H9 (cell line): ENCODE measurements around the gene PLCXD1. TPM values are rescaled to one million over a fixed set of nuclear protein-coding genes. Genes with fewer than 3 reads are reported as not detected.

Experiments
- DNase-seq: peaks from one replicate; pipeline ENCODE4 v3.0.0-alpha.2; 2017
- H2AFZ ChIP-seq: one replicate; pipeline ENCODE4 v1.6.1; 2013; ENCODE audit warnings: mild to moderate bottlenecking, low read length, control low read depth, moderate library complexity
- H2AK5ac ChIP-seq: 2 replicates; pipeline ENCODE4 v1.6.1; 2013; ENCODE audit warnings: low read length, control low read depth, mixed read lengths; ENCODE audit not compliant: insufficient read length
- H2BK120ac ChIP-seq: one replicate; pipeline ENCODE4 v1.6.1; 2013; ENCODE audit warnings: low read depth, mild to moderate bottlenecking, low read length, control low read depth, inconsistent platforms; ENCODE audit not compliant: poor library complexity, severe bottlenecking
- H2BK12ac ChIP-seq: 2 replicates; pipeline ENCODE4 v1.6.1; 2013; ENCODE audit warnings: low read length, control low read depth, mixed read lengths, low read depth; ENCODE audit not compliant: insufficient read length
- H2BK15ac ChIP-seq: 2 replicates; pipeline ENCODE4 v1.6.1; 2013; ENCODE audit warnings: low read depth, low read length, control low read depth
- H2BK20ac ChIP-seq: one replicate; pipeline ENCODE4 v1.6.1; 2013; ENCODE audit warnings: low read depth, mild to moderate bottlenecking, low read length, control low read depth, inconsistent platforms; ENCODE audit not compliant: poor library complexity, severe bottlenecking
- H2BK5ac ChIP-seq: 2 replicates; pipeline ENCODE4 v1.6.1; 2013; ENCODE audit warnings: low read length, control low read depth, mixed read lengths; ENCODE audit not compliant: insufficient read length
- H3K14ac ChIP-seq: 2 replicates; pipeline ENCODE4 v1.6.1; 2013; ENCODE audit warnings: low read length, control low read depth; ENCODE audit not compliant: insufficient read depth
- H3K18ac ChIP-seq: 2 replicates; pipeline ENCODE4 v1.6.1; 2013; ENCODE audit warnings: low read depth, mild to moderate bottlenecking, mixed read lengths, low read length, control low read depth; ENCODE audit not compliant: insufficient read length
- H3K23ac ChIP-seq: 2 replicates; pipeline ENCODE4 v1.6.1; 2013; ENCODE audit warnings: low read length, control low read depth, mixed read lengths, low read depth; ENCODE audit not compliant: insufficient read length
- H3K23me2 ChIP-seq: 2 replicates; pipeline ENCODE4 v1.6.1; 2013; ENCODE audit warnings: low read depth, mild to moderate bottlenecking, mixed read lengths, low read length, control low read depth; ENCODE audit not compliant: insufficient read length, poor library complexity, severe bottlenecking
- H3K27ac ChIP-seq: 2 replicates; pipeline ENCODE4 v1.5.1; 2013; ENCODE audit warnings: low read length, control low read depth, mixed read lengths, low read depth; ENCODE audit not compliant: insufficient read length
- H3K27me3 ChIP-seq: 2 replicates; pipeline ENCODE4 v1.6.1; 2013; ENCODE audit warnings: low read length, control low read depth, inconsistent platforms; ENCODE audit not compliant: insufficient read depth
- H3K4ac ChIP-seq: 2 replicates; pipeline ENCODE4 v1.6.1; 2013; ENCODE audit warnings: low read depth, mild to moderate bottlenecking, control low read depth, inconsistent platforms, low read length, moderate library complexity
- H3K4me1 ChIP-seq: 2 replicates; pipeline ENCODE4 v1.6.1; 2013; ENCODE audit warnings: low read length, control low read depth, inconsistent platforms; ENCODE audit not compliant: insufficient read depth
- H3K4me2 ChIP-seq: 2 replicates; pipeline ENCODE4 v1.6.1; 2013; ENCODE audit warnings: low read length, control low read depth, mixed read lengths; ENCODE audit not compliant: insufficient read length, insufficient read depth
- H3K56ac ChIP-seq: 2 replicates; pipeline ENCODE4 v1.6.1; 2013; ENCODE audit warnings: low read depth, mild to moderate bottlenecking, mixed read lengths, low read length, control low read depth; ENCODE audit not compliant: insufficient read length
- H3K79me1 ChIP-seq: 2 replicates; pipeline ENCODE4 v1.6.1; 2013; ENCODE audit warnings: low read depth, mild to moderate bottlenecking, moderate library complexity, low read length, control low read depth, inconsistent platforms; ENCODE audit not compliant: insufficient read depth, poor library complexity, severe bottlenecking
- H3K79me2 ChIP-seq: 2 replicates; pipeline ENCODE4 v1.6.1; 2013; ENCODE audit warnings: low read length, control low read depth, inconsistent platforms; ENCODE audit not compliant: insufficient read depth
- H3K9ac ChIP-seq: 2 replicates; pipeline ENCODE4 v1.6.1; 2013; ENCODE audit warnings: low read length, control low read depth, mixed read lengths; ENCODE audit not compliant: insufficient read length; ENCODE audit errors: extremely low read depth
- H3K9me3 ChIP-seq: one replicate; pipeline ENCODE4 v1.6.1; 2013; ENCODE audit warnings: low read depth, low read length, inconsistent platforms; ENCODE audit not compliant: control insufficient read depth
- H3T11ph ChIP-seq: one replicate; pipeline ENCODE4 v1.6.1; 2013; ENCODE audit warnings: mild to moderate bottlenecking, low read length, control low read depth, inconsistent platforms
- H4K20me1 ChIP-seq: one replicate; pipeline ENCODE4 v1.6.1; 2013; ENCODE audit not compliant: control insufficient read depth, insufficient read length, insufficient read depth
- H4K5ac ChIP-seq: 2 replicates; pipeline ENCODE4 v1.6.1; 2013; ENCODE audit warnings: low read depth, mild to moderate bottlenecking, mixed read lengths, low read length, control low read depth; ENCODE audit not compliant: insufficient read length
- H4K8ac ChIP-seq: replicated peaks from 2 replicates; pipeline ENCODE4 v1.6.1; 2013; ENCODE audit warnings: low read length, control low read depth, mixed read lengths, low read depth; ENCODE audit not compliant: insufficient read length
- H4K91ac ChIP-seq: 2 replicates; pipeline ENCODE4 v1.6.1; 2013; ENCODE audit warnings: low read depth, mild to moderate bottlenecking, moderate library complexity, mixed read lengths, low read length, control low read depth; ENCODE audit not compliant: insufficient read length
- H3K27ac Mint-ChIP-seq, 3 experiments: 2 replicates in 2 of 3; 3 replicates in 1 of 3; pipeline ENCODE4 v1.8.0; 2020 to 2021; ENCODE audit warnings: mixed read lengths in 3 of 3, mild to moderate bottlenecking in 1 of 3, moderate library complexity in 1 of 3
- H3K27me3 Mint-ChIP-seq: 2 replicates; pipeline ENCODE4 v1.8.0; 2021; ENCODE audit warnings: low read depth, mild to moderate bottlenecking, moderate library complexity, mixed read lengths
- H3K36me3 Mint-ChIP-seq, 3 experiments: 2 replicates in 2 of 3; 3 replicates in 1 of 3; pipeline ENCODE4 v1.8.0; 2020 to 2021; ENCODE audit warnings: low read depth in 3 of 3, mixed read lengths in 3 of 3; ENCODE audit not compliant: insufficient read depth in 1 of 3
- H3K4me1 Mint-ChIP-seq, 2 experiments: 2 replicates each; pipeline ENCODE4 v1.8.0; 2020; ENCODE audit warnings: mixed read lengths in 2 of 2
- H3K4me3 Mint-ChIP-seq, 2 experiments: 2 replicates in 1 of 2; 3 replicates in 1 of 2; pipeline ENCODE4 v1.8.0; 2020 to 2021; ENCODE audit warnings: mild to moderate bottlenecking in 2 of 2, mixed read lengths in 2 of 2, moderate library complexity in 1 of 2
- H3K9me3 Mint-ChIP-seq, 2 experiments: 2 replicates in 1 of 2; 3 replicates in 1 of 2; pipeline ENCODE4 v1.8.0; 2020; ENCODE audit warnings: mild to moderate bottlenecking in 2 of 2, mixed read lengths in 2 of 2, moderate library complexity in 1 of 2
- WGBS: extraction: QIAGEN DNeasy Blood & Tissue Kit; methylation state at CpG from one replicate; pipeline ENCODE4 v1.1.7; 2013; ENCODE audit warnings: missing lambda C conversion rate, low lambda C conversion rate, mixed read lengths; ENCODE audit not compliant: insufficient read length; ENCODE audit errors: extremely low coverage; 5-methylcytosine and 5-hydroxymethylcytosine counted together
- total RNA-seq: library from RNA; stranded (reverse); gene quantifications from 2 replicates; pipeline ENCODE4 v1.2.1, GENCODE V29; 2021
- TF ChIP-seq, protein P1 (sequence below): fragments of 200-600 bp; sonication (generic); conservative IDR thresholded peaks from 3 replicates; pipeline ENCODE4 v1.8.0; 2021; ENCODE audit warnings: antibody characterized with exemption, mild to moderate bottlenecking

Gene PLCXD1
- total RNA-seq, 1 experiment from 2014 or later, result 96.5 TPM

DNA sequence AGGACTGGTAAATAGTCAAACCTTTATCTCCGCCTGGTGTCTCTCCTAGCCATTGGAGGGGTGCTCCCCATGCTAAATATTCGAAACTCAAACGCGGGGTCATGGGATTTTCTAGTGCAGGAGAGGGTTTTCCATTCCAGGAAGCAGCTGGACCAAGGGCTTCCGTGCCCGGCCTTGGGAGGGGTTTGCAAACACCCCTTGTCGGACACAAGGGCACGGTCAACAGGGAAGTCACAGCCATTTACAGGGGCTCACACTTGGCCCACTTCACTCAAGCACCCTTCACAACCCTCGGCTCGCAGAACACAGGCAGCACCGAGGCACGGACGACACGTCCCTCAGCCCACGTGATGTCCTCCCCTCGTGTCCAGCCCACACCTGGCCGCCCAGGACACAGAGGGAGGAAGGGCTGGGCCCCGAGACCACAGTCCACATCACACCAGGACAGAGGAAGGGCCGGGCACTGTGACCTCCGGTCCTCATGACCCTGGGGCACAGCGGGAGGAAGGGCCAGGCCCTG, 10.3 kb upstream of the PLCXD1 start:
- no peak overlapping the region for H3K9ac ChIP-seq
- H3K23ac ChIP-seq, result no peak overlapping the region
- H3K18ac ChIP-seq, result no peak overlapping the region
- H3K27me3 Mint-ChIP-seq, result no peaks in the 10 kb centered on the region
- peak overlapping the region; percentile 50 for H2BK20ac ChIP-seq
- peak overlapping the region; percentile 75 for H2AK5ac ChIP-seq
- H4K8ac ChIP-seq, result no peak overlapping the region
- no peak overlapping the region for H3K27ac ChIP-seq
- no peak overlapping the region for H3K4ac ChIP-seq
- H3K4me2 ChIP-seq, result peak overlapping the region; percentile 43
- TF ChIP-seq, protein P1, sequence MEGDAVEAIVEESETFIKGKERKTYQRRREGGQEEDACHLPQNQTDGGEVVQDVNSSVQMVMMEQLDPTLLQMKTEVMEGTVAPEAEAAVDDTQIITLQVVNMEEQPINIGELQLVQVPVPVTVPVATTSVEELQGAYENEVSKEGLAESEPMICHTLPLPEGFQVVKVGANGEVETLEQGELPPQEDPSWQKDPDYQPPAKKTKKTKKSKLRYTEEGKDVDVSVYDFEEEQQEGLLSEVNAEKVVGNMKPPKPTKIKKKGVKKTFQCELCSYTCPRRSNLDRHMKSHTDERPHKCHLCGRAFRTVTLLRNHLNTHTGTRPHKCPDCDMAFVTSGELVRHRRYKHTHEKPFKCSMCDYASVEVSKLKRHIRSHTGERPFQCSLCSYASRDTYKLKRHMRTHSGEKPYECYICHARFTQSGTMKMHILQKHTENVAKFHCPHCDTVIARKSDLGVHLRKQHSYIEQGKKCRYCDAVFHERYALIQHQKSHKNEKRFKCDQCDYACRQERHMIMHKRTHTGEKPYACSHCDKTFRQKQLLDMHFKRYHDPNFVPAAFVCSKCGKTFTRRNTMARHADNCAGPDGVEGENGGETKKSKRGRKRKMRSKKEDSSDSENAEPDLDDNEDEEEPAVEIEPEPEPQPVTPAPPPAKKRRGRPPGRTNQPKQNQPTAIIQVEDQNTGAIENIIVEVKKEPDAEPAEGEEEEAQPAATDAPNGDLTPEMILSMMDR, result no peak
- no peak overlapping the region for H2BK120ac ChIP-seq
- no peaks in the 10 kb centered on the region for H3K9me3 Mint-ChIP-seq
- no peaks in the 10 kb centered on the region; the same call in 1 of the 2 replicates for H3K4me1 ChIP-seq
- H2AFZ ChIP-seq, result no peak overlapping the region
- H3K27ac Mint-ChIP-seq, result no peak overlapping the region
- H4K91ac ChIP-seq, result no peak overlapping the region
- no peaks in the 10 kb centered on the region for H3K79me1 ChIP-seq
- peak overlapping the region; percentile 53 for H2BK5ac ChIP-seq
- H3K23me2 ChIP-seq, result peaks cover 12% of the 10 kb centered on the region
- peak overlapping the region; percentile 40 to 42; a peak in 3 of 5 replicates for H3K4me3 Mint-ChIP-seq
- no peak overlapping the region for H2BK15ac ChIP-seq
- DNase-seq, result peak; percentile 59
- H3K9me3 ChIP-seq, result no peaks in the 10 kb centered on the region
- H3K56ac ChIP-seq, result no peak overlapping the region
- no peak overlapping the region for H2BK12ac ChIP-seq
- H3K36me3 Mint-ChIP-seq, result no peaks in the 10 kb centered on the region
- H3K27me3 ChIP-seq, result no peaks in the 10 kb centered on the region
- H3K4me1 Mint-ChIP-seq, result peaks cover 5 to 8% of the 10 kb centered on the region in 2 experiments
- no peaks in the 10 kb centered on the region for H3K79me2 ChIP-seq
- H4K20me1 ChIP-seq, result no peaks in the 10 kb centered on the region
- no CpG with 5 or more reads among the region's 21 CpGs for WGBS
- H3K14ac ChIP-seq, result peak overlapping the region; percentile 80
- peak overlapping the region; percentile 84 for H4K5ac ChIP-seq
- no peak overlapping the region for H3T11ph ChIP-seq
